ENCODE data around the gene TAB2. TPM values are rescaled to one million over a fixed set of nuclear protein-coding genes. Genes with fewer than 3 reads are reported as not detected.

Gene TAB2
- total RNA-seq, 6 experiments from 2014 or later: 37.8 to 50.6 (median 44.5) TPM

DNA sequence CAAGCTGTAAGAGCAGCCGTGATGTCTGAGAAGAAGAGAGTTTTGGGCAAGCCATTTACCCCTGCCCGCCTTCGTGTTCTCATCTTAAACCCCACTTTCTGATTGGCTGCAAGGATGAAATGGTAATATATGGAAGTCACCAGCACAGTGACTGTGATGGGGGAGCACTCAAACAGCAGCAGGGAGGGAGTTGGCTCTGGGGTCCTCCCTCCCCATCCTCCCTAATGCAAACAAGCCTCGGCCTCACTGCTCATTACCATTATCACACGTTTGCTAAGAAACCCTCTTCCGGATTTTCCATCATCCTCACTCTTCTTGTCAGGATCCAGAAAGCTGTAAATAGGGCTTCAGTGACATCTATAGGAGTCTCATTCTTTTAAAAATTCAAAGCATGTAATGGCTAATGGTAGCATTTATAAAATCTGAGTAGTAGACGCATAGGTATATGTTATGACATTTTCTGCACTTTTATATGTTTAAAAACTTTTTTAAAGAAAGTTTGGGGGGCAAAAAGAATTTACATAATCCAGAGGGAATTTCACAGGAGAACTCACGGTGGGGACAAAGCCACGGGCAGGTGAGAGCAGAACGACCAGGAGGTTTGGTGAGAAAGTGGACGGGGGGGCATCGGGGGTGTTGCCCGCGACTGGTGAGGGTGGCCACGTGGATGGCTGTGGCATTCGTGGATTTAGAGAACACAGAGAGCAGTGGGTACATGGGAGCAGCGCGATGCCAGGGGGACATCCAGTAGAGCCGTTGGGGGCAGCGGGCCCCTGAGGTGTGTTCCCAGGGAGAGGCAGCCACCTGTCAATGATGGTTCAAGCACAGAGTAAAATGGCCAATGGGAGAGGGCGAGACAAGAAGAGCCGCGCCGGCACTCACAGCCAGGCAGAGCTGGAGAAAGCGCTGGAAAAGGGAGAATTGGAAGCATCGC lies 112.2 kb downstream of the TAB2 start:
- TF ChIP-seq, protein P1, sequence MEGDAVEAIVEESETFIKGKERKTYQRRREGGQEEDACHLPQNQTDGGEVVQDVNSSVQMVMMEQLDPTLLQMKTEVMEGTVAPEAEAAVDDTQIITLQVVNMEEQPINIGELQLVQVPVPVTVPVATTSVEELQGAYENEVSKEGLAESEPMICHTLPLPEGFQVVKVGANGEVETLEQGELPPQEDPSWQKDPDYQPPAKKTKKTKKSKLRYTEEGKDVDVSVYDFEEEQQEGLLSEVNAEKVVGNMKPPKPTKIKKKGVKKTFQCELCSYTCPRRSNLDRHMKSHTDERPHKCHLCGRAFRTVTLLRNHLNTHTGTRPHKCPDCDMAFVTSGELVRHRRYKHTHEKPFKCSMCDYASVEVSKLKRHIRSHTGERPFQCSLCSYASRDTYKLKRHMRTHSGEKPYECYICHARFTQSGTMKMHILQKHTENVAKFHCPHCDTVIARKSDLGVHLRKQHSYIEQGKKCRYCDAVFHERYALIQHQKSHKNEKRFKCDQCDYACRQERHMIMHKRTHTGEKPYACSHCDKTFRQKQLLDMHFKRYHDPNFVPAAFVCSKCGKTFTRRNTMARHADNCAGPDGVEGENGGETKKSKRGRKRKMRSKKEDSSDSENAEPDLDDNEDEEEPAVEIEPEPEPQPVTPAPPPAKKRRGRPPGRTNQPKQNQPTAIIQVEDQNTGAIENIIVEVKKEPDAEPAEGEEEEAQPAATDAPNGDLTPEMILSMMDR (IDR thresholded peaks at IDR 0.05): no peak
- H3K27ac Mint-ChIP-seq: no peak overlapping the region
- no peaks in the 10 kb centered on the region for H3K9me3 Mint-ChIP-seq
- no peaks in the 10 kb centered on the region for H3K36me3 Mint-ChIP-seq (ENCODE audit: low read depth)
- peaks cover 18% of the 10 kb centered on the region for H3K27me3 Mint-ChIP-seq (ENCODE audit: insufficient read depth)
- H3K4me3 Mint-ChIP-seq: no peak overlapping the region
- no peak for DNase-seq
- H3K4me1 Mint-ChIP-seq (ENCODE audit: low read depth): peaks cover 9% of the 10 kb centered on the region

DNA sequence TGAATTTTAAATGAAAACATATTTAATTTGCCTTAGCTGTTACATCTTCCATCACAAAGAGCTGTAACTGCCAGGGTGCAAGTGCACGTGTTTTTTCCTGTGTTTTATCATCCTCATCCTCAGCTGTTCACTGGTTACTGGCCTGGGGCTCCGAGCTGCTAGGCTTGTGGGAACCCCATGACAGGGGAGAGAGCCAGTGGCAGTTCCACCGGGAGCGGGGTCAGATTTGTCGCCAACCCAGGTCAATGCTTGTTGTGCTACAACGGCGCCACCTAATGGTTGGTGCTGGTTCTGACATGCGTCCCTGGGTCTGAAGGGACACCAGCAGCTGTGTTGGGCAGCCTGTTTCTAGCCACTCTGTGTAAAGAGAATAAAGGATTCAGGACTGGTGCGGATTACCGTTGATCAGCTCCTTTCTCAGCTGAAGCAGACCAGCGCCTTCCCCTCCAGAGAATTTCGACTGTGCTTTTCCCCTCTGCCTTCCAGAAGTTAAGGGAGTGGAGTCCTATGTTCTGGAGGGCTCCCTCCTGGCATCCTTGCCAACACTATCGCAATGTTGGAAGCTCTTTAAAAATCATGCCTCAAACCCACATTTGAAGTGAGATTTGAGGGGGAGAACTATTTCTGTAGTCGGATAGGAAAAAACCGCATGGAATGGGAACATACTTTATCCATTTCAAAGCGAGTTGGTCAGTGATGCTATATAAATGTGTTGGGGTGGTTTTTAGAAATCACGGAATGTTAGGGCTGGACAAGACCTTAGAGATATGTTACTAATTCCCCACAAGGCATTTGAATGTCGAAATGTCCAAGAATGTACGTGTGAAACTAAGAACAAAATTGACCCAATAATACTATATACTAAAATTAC lies 114.6 kb downstream of the TAB2 start:
- peak overlapping the region; percentile 34; the same call in 1 of the 2 replicates for H3K4me3 Mint-ChIP-seq
- peak; percentile 72 for DNase-seq
- TF ChIP-seq, protein P1 (IDR thresholded peaks at IDR 0.05): peak; percentile 98
- no peaks in the 10 kb centered on the region for H3K36me3 Mint-ChIP-seq (ENCODE audit: low read depth)
- peaks cover 9% of the 10 kb centered on the region for H3K4me1 Mint-ChIP-seq (ENCODE audit: low read depth)
- peaks cover 12% of the 10 kb centered on the region for H3K27me3 Mint-ChIP-seq (ENCODE audit: insufficient read depth)
- H3K9me3 Mint-ChIP-seq: no peaks in the 10 kb centered on the region
- no peak overlapping the region for H3K27ac Mint-ChIP-seq

DNA sequence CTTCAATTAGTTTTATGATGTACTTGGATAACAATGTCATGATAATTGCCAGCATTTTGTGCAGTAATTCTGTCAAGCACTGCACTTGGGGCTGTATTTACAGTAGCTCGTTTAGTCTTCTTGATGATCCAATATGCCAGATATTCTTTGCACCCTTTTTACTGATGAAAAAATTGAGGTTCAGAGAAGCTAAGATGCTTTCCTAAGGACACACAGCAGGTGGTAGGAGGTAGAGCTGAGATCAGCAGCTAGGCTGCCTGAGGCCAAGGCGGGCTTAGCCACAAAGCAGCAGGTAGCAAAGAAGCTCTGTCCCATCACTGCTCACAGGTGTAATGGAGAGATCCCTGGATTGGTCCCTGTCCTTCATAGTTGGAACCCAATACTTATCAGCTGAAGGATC lies 115.9 kb downstream of the TAB2 start:
- TF ChIP-seq, protein P1 (IDR thresholded peaks at IDR 0.05): no peak
- Mint-ChIP-seq H3K4me1 (ENCODE audit: low read depth) (peaks cover 9% of the 10 kb centered on the region), H3K9me3 (no peaks in the 10 kb centered on the region), H3K4me3 (no peak overlapping the region), H3K27me3 (ENCODE audit: insufficient read depth) (peaks cover 9% of the 10 kb centered on the region), H3K36me3 (ENCODE audit: low read depth) (no peaks in the 10 kb centered on the region), H3K27ac (no peak overlapping the region)
- no peak for DNase-seq

DNA sequence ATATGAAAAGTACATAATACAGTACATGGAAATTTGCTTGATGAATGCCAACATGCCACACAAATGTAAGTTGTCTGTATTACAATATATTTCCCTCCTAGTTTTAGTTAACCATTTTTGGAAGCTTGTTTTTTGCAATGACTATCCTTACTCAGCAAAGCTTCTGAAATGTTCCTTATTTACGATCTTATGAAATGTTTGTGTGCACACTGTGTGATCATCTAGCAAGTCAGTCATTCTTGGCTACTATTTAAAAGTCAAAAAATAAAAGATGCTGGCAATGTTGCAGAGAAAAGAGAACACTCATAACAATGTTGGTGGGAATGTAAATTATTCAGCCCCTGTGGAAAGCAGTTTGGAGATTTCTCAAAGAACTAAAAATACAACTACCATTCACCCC lies 116.4 kb downstream of the TAB2 start:
- no peak overlapping the region for H3K4me3 Mint-ChIP-seq
- H3K27ac Mint-ChIP-seq: no peak overlapping the region
- H3K9me3 Mint-ChIP-seq: no peaks in the 10 kb centered on the region
- H3K27me3 Mint-ChIP-seq (ENCODE audit: insufficient read depth): peaks cover 8% of the 10 kb centered on the region; the same call in 1 of the 2 replicates
- no peaks in the 10 kb centered on the region for H3K36me3 Mint-ChIP-seq (ENCODE audit: low read depth)
- TF ChIP-seq, protein P1 (IDR thresholded peaks at IDR 0.05): no peak
- DNase-seq: no peak
- H3K4me1 Mint-ChIP-seq (ENCODE audit: low read depth): peaks cover 10% of the 10 kb centered on the region

DNA sequence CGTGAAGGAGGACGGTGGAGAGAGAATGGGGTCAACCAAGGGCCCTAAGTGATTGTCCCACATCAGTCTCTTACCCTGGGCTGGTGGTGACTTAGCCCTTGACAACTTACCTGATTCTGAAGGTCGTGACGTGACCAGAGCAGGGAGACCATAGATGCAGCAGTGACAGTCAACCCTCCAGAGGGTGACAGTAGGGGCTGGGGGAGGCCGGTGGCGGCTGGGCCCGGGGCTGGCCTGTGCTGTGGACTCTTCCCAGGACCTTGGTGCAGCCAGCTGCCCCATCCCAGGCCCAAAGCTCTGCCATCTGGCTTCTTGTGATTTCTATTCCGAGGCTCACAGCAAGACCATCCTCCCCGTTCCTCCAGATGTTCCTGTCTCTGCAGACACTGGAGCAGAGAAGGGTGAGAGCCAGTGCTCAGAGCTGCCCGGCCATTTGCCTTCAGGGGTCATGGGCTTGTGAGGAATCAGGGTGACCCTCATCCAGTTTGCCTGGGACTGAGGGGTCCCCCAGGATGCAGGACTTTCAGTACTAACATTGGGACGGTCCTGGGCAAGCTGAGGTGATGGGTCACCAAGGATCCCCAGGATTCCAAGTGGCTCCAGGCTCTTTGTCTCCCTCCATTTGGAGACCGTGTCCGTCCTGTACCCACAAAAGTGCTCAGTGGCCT lies 118.5 kb downstream of the TAB2 start:
- H3K9me3 Mint-ChIP-seq: no peaks in the 10 kb centered on the region
- H3K4me3 Mint-ChIP-seq: no peak overlapping the region
- no peaks in the 10 kb centered on the region for H3K36me3 Mint-ChIP-seq (ENCODE audit: low read depth)
- TF ChIP-seq, protein P1 (IDR thresholded peaks at IDR 0.05): no peak
- no peak overlapping the region for H3K27ac Mint-ChIP-seq
- DNase-seq: no peak
- peaks cover 30% of the 10 kb centered on the region for H3K4me1 Mint-ChIP-seq (ENCODE audit: low read depth)
- peaks cover 6% of the 10 kb centered on the region; the same call in 1 of the 2 replicates for H3K27me3 Mint-ChIP-seq (ENCODE audit: insufficient read depth)
